DOHH2 (cell line): ENCODE measurements around the gene RORC.

Experiments used
- H3F3A ChIP-seq: fragments of 200-600 bp; sonication (generic), shearing (Covaris generic); 2 replicates; pipeline ENCODE4 v1.6.0; 2016; ENCODE audit warnings: antibody characterized with exemption, mild to moderate bottlenecking; ENCODE audit not compliant: control insufficient read depth, insufficient read depth
- H3K27ac ChIP-seq: fragments of 200-600 bp; sonication (generic); 2 replicates; pipeline ENCODE4 v1.5.1; 2014; ENCODE audit warnings: low read depth, mild to moderate bottlenecking, low read length, moderate library complexity
- H3K27me3 ChIP-seq: fragments of 200-600 bp; sonication (generic); 2 replicates; pipeline ENCODE4 v1.6.1; 2014; ENCODE audit warnings: mild to moderate bottlenecking, low read length, mixed read lengths; ENCODE audit not compliant: control insufficient read depth
- H3K36me3 ChIP-seq: fragments of 200-600 bp; sonication (generic); 2 replicates; pipeline ENCODE4 v1.6.1; 2014; ENCODE audit warnings: mild to moderate bottlenecking, low read length, moderate library complexity, mixed read lengths; ENCODE audit not compliant: control insufficient read depth
- H3K4me1 ChIP-seq: fragments of 200-600 bp; sonication (generic); 2 replicates; pipeline ENCODE4 v1.6.1; 2014; ENCODE audit warnings: mild to moderate bottlenecking, low read length, mixed read lengths; ENCODE audit not compliant: control insufficient read depth
- H3K4me2 ChIP-seq: fragments of 200-600 bp; sonication (generic); 2 replicates; pipeline ENCODE4 v1.6.0; 2014; ENCODE audit warnings: mild to moderate bottlenecking, low read length, moderate library complexity
- H3K4me3 ChIP-seq: fragments of 200-600 bp; sonication (generic); 2 replicates; pipeline ENCODE4 v1.5.1; 2014; ENCODE audit warnings: mild to moderate bottlenecking, low read length, mixed read lengths
- H3K79me2 ChIP-seq: fragments of 200-600 bp; sonication (generic); 2 replicates; pipeline ENCODE4 v1.6.1; 2014; ENCODE audit warnings: mild to moderate bottlenecking, low read length, mixed read lengths; ENCODE audit not compliant: control insufficient read depth
- H3K9me2 ChIP-seq: fragments of 200-600 bp; sonication (generic); replicated peaks from 2 replicates; pipeline ENCODE4 v1.6.1; 2014; ENCODE audit warnings: mild to moderate bottlenecking, low read length, mixed read lengths; ENCODE audit not compliant: control insufficient read depth
- H3K9me3 ChIP-seq: fragments of 200-600 bp; sonication (generic); 2 replicates; pipeline ENCODE4 v1.6.1; 2014; ENCODE audit warnings: antibody characterized with exemption, low read length, mixed read lengths; ENCODE audit not compliant: control insufficient read depth, insufficient read depth
- H4K20me1 ChIP-seq: fragments of 200-600 bp; sonication (generic); 2 replicates; pipeline ENCODE4 v1.6.0; 2014; ENCODE audit warnings: low read depth, mild to moderate bottlenecking, antibody characterized with exemption, low read length, moderate library complexity; ENCODE audit not compliant: control insufficient read depth, insufficient read depth
- EZH2phosphoT487 ChIP-seq: fragments of 200-600 bp; sonication (generic); IDR thresholded peaks from 2 replicates; pipeline ENCODE4 v1.6.1; 2017; ENCODE audit warnings: borderline replicate concordance, mild to moderate bottlenecking, antibody characterized with exemption, low read length, moderate library complexity, mixed read lengths
- TF ChIP-seq, protein P1 (sequence below): fragments of 200-600 bp; sonication (generic); IDR thresholded peaks from one replicate; pipeline ENCODE4 v1.5.1; 2014; ENCODE audit warnings: antibody characterized with exemption, mild to moderate bottlenecking, low read depth, low read length; ENCODE audit not compliant: poor library complexity, severe bottlenecking

Gene RORC

DNA sequence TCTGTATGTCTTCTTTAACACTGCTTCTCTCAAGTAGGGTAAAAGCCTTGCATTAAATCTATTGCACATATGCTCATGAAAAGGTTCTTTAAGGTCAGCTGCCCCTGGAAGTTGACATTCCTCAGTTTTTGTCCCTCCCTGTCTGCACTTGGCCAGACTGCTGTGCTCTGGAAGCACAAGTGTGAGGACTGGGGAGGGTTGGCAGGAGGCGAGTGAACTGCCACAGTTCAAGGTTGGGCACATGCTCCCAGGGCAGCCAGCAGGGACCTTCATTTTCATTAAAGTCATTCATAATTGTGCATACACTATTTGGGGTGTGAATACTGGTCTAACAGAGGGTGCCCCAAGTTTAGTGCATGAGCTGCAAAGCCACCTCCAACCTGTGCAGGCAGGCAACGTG is 32.8 kb upstream of the RORC start:
- no peak overlapping the region for H3K4me3 ChIP-seq
- no peaks in the 10 kb centered on the region for H3K9me3 ChIP-seq
- TF ChIP-seq, protein P1, sequence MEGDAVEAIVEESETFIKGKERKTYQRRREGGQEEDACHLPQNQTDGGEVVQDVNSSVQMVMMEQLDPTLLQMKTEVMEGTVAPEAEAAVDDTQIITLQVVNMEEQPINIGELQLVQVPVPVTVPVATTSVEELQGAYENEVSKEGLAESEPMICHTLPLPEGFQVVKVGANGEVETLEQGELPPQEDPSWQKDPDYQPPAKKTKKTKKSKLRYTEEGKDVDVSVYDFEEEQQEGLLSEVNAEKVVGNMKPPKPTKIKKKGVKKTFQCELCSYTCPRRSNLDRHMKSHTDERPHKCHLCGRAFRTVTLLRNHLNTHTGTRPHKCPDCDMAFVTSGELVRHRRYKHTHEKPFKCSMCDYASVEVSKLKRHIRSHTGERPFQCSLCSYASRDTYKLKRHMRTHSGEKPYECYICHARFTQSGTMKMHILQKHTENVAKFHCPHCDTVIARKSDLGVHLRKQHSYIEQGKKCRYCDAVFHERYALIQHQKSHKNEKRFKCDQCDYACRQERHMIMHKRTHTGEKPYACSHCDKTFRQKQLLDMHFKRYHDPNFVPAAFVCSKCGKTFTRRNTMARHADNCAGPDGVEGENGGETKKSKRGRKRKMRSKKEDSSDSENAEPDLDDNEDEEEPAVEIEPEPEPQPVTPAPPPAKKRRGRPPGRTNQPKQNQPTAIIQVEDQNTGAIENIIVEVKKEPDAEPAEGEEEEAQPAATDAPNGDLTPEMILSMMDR: no peak
- no peak overlapping the region for H3K4me2 ChIP-seq
- peaks cover 13% of the 10 kb centered on the region for H3K4me1 ChIP-seq
- no peaks in the 10 kb centered on the region for H3K9me2 ChIP-seq
- peaks cover 15% of the 10 kb centered on the region for H3K27me3 ChIP-seq
- H4K20me1 ChIP-seq: no peaks in the 10 kb centered on the region
- H3K27ac ChIP-seq: no peak overlapping the region
- no peaks in the 10 kb centered on the region for H3K79me2 ChIP-seq
- no peaks in the 10 kb centered on the region for H3K36me3 ChIP-seq
- H3F3A ChIP-seq: no peaks in the 10 kb centered on the region

DNA sequence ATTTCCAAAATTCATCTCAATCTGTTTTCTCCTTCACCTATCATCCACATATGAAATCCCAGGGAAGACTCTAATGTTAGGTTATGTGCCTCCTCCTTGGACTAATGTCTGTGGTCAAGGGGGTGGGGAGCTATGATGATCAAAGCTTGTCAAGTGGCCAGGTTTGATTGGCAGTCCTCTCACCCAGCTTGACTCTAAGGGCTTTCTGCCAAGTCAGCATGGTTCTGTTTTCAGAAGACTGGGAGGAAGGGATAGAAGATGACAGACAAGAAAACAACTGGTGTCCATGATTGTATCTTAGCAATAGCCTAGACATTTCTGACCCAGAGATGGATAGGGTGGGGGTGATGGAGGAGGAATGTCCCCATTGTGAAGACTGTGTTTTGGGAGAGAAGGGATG is 31.0 kb upstream of the RORC start:
- H3K4me2 ChIP-seq: no peak overlapping the region
- H4K20me1 ChIP-seq: no peaks in the 10 kb centered on the region
- H3K79me2 ChIP-seq: no peaks in the 10 kb centered on the region
- no peak overlapping the region for H3K4me3 ChIP-seq
- H3F3A ChIP-seq: no peaks in the 10 kb centered on the region
- no peaks in the 10 kb centered on the region for H3K9me2 ChIP-seq
- H3K36me3 ChIP-seq: no peaks in the 10 kb centered on the region
- no peak for TF ChIP-seq EZH2phosphoT487
- TF ChIP-seq, protein P1: no peak
- H3K9me3 ChIP-seq: no peaks in the 10 kb centered on the region
- H3K4me1 ChIP-seq: peaks cover 10% of the 10 kb centered on the region
- H3K27me3 ChIP-seq: peaks cover 15% of the 10 kb centered on the region
- H3K27ac ChIP-seq: no peak overlapping the region

DNA sequence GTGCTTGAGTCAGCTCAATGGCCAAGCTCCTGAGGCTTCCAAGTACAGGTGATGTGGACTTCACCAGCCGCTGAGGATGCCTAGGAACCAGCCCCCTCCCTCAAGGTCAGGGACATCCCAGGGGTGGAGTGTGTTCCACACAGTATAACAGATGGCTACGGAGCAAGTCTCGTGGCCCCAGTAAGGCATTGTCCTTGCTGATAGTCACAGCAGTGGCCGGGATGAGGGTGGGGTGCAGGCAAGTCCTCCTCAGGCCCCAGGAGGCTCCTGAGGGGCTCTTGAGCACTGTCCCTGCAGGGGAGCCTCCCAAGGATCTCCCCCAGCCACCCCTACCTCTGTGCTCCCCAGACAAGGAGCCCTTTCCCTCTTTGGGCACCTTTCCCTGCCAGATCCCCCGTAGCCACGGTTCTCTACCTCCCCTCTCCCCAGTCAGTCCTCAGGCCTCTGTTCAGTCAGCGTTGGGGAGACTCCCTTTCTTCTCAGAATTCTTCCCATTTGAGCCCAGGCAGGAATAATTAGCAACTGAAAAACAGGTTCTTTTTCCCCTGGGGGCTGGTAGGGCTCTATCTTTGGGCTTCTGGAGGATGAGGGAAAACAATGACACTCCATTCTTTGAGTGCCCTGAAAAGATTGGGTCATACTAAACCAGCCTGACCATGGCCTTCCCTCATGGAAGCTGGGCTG is 29.0 kb upstream of the RORC start:
- no peaks in the 10 kb centered on the region for H3K36me3 ChIP-seq
- H3K9me3 ChIP-seq: no peaks in the 10 kb centered on the region
- H3K27ac ChIP-seq: no peak overlapping the region
- peaks cover 10% of the 10 kb centered on the region for H3K4me1 ChIP-seq
- H3K27me3 ChIP-seq: peaks cover 15% of the 10 kb centered on the region
- no peak for TF ChIP-seq EZH2phosphoT487
- TF ChIP-seq, protein P1: no peak
- H3K4me3 ChIP-seq: no peak overlapping the region
- H3F3A ChIP-seq: no peaks in the 10 kb centered on the region
- no peaks in the 10 kb centered on the region for H3K79me2 ChIP-seq
- no peaks in the 10 kb centered on the region for H3K9me2 ChIP-seq
- H4K20me1 ChIP-seq: no peaks in the 10 kb centered on the region
- no peak overlapping the region for H3K4me2 ChIP-seq

DNA sequence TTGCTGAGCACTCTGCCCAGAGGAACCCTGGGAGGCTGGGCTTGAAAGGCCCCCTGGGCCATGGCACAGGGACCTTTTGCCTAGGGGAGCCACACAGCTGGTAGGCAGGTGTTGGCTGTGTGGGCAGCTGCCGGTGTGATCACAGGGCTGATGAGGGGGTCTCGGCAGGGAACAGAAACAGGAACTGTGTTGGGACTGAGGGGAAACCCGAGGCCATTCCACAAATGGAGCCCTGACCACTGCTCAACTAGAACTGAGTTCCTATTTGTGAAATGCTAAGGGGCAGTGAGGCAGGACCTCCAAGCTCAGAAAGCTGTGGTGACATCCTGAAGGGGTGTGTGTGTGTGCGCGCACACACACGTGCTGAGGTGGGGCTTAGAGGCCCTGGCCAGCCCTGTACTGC is 28.3 kb upstream of the RORC start:
- Histone ChIP-seq H3K9me2 (no peaks in the 10 kb centered on the region), H3K27me3 (peaks cover 10% of the 10 kb centered on the region), H3K27ac (no peak overlapping the region)

More for the DNA sequence above, 28.3 kb upstream of the RORC start:
- Histone ChIP-seq H3K79me2 (no peaks in the 10 kb centered on the region), H4K20me1 (no peaks in the 10 kb centered on the region), H3K36me3 (no peaks in the 10 kb centered on the region), H3K4me3 (no peak overlapping the region), H3K4me1 (peaks cover 10% of the 10 kb centered on the region), H3K4me2 (no peak overlapping the region), H3F3A (no peaks in the 10 kb centered on the region), H3K9me3 (no peaks in the 10 kb centered on the region)
- TF ChIP-seq, protein P1: no peak
- TF ChIP-seq EZH2phosphoT487: no peak
